Measurements from ENCODE around the gene ASXL1. TPM values are rescaled to one million over a fixed set of nuclear protein-coding genes. Genes with fewer than 3 reads are reported as not detected.

ASXL1 gene
- total RNA-seq, 1 donor: 61.7 TPM

DNA sequence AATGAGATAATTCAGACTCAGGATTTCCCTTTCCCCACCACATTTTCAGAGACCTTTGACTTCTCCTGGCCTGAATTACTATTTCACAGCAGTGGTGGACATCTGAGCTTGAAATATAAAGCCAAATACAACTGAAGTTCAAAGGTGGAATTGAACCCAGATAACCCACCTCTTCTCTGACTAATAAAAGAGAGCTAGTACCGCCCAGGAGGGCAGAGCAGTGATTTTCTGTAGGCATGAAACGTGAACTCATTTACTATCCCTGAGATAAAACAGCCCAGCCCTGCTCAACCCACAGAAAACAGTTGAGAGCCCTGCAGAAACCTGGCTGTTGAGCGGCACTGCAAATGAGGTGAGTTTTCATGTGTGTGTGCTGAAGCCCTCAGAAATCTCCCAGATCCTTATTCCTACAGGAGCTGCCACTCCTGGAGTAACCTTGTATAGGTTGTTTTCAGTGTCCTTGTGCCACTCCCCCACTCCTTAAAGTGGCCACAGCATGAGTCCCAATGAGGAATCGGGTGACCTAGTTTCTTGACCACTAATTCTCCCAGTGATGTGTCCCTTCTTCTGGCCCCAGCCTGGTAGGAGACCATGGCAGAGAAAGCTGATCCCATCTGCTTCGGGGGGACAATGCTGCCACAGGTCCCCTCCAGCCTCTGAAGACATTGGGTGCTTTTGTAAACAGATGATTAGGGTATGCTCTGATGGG lies 127.8 kb downstream of the ASXL1 start:
- TF ChIP-seq, protein P1, sequence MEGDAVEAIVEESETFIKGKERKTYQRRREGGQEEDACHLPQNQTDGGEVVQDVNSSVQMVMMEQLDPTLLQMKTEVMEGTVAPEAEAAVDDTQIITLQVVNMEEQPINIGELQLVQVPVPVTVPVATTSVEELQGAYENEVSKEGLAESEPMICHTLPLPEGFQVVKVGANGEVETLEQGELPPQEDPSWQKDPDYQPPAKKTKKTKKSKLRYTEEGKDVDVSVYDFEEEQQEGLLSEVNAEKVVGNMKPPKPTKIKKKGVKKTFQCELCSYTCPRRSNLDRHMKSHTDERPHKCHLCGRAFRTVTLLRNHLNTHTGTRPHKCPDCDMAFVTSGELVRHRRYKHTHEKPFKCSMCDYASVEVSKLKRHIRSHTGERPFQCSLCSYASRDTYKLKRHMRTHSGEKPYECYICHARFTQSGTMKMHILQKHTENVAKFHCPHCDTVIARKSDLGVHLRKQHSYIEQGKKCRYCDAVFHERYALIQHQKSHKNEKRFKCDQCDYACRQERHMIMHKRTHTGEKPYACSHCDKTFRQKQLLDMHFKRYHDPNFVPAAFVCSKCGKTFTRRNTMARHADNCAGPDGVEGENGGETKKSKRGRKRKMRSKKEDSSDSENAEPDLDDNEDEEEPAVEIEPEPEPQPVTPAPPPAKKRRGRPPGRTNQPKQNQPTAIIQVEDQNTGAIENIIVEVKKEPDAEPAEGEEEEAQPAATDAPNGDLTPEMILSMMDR (IDR thresholded peaks at IDR 0.05; ENCODE audit: insufficient read depth, low read depth, low read length): no peak
- H3K4me3 ChIP-seq (ENCODE audit: low read depth, low read length): no peak overlapping the region
- DNase-seq (ENCODE audit: low read depth): no peak

GRCh38 chr20:32487381-32487780 lies 129.2 kb downstream of the ASXL1 start:
- H3K4me3 ChIP-seq (ENCODE audit: low read depth, low read length): no peak overlapping the region
- TF ChIP-seq, protein P1 (IDR thresholded peaks at IDR 0.05; ENCODE audit: insufficient read depth, low read depth, low read length): no peak
- no peak for DNase-seq (ENCODE audit: low read depth)

DNA sequence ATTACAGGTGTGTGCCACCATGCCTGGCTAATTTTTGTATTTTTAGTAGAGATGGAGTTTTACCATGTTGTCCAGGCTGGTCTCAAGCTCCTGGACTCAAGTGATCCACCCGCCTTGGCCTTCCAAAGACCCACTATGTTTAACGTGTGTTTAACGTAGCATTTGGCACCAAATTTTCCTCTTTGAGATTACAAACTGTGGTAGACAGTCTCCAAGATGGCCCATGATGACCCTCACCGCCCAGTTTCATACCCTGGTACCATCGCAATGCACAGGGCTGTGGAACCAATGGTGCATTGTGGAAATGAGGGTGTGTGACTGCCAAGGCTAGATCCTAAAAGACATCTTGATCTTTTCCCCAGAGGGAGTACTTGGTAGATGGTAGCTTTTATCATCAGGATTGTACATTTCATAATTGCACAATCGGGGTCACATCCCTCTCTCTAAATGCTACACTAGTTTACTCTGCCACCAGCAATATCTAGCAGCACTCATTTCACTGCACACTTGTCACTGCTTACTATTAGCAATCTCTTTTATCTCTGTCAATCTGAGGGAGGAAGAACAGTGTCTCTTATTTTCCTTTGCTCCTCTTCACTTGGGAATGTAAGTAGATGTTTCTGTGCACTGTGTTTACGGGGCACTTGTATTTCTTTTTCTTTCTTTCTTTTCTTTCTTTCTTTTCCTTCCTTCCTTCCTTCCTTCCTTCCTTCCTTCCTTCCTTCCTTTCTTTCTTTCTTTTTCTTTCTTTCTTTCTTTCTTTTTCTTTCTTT lies 130.1 kb downstream of the ASXL1 start:
- no peak for DNase-seq (ENCODE audit: low read depth)
- H3K4me3 ChIP-seq (ENCODE audit: low read depth, low read length): no peak overlapping the region
- TF ChIP-seq, protein P1 (IDR thresholded peaks at IDR 0.05; ENCODE audit: insufficient read depth, low read depth, low read length): no peak

Other genes starting within 250 kb of the ASXL1 start
- gene TM9SF4, start 248.6 kb upstream of the ASXL1 start, total RNA-seq: 43.5 and 58.7 TPM in 2 replicates
- 3.9 and 4.3 TPM in 2 replicates for gene PLAGL2, start 150.6 kb upstream of the ASXL1 start, total RNA-seq
- gene POFUT1, start 150.5 kb upstream of the ASXL1 start, total RNA-seq: 43.2 and 50.1 TPM in 2 replicates
- gene KIF3B, start 80.7 kb upstream of the ASXL1 start, total RNA-seq: 24.2 TPM in 2 replicates
- 9.9 and 10.6 TPM in 2 replicates for gene NOL4L, start 227.0 kb downstream of the ASXL1 start, total RNA-seq